Progenitor cell of endocrine pancreas (in vitro differentiated cells): Measurements from ENCODE around the gene SUCO. TPM values are rescaled to one million over a fixed set of nuclear protein-coding genes. Genes with fewer than 3 reads are reported as not detected.

Source experiments
- DNase-seq: peaks from one replicate; pipeline ENCODE4 v3.0.0; 2021; ENCODE audit warnings: low spot score; ENCODE audit not compliant: unreplicated experiment
- H3K27ac Mint-ChIP-seq: 2 replicates; pipeline ENCODE4 v1.8.0; 2021; ENCODE audit warnings: mild to moderate bottlenecking, moderate library complexity, mixed read lengths
- H3K27me3 Mint-ChIP-seq: 2 replicates; pipeline ENCODE4 v1.8.0; 2021; ENCODE audit warnings: mixed read lengths
- H3K36me3 Mint-ChIP-seq: 2 replicates; pipeline ENCODE4 v1.8.0; 2022; ENCODE audit warnings: mixed read lengths; ENCODE audit not compliant: insufficient read depth
- H3K4me1 Mint-ChIP-seq: 2 replicates; pipeline ENCODE4 v1.8.0; 2021; ENCODE audit warnings: low read depth, mixed read lengths
- H3K4me3 Mint-ChIP-seq: 2 replicates; pipeline ENCODE4 v1.8.0; 2021; ENCODE audit warnings: low read depth, mild to moderate bottlenecking, moderate library complexity, mixed read lengths
- H3K9me3 Mint-ChIP-seq: 2 replicates; pipeline ENCODE4 v1.8.0; 2021; ENCODE audit warnings: low read depth, mixed read lengths
- CTCF ChIP-seq: fragments of 200-600 bp; sonication (generic); IDR thresholded peaks from one replicate; pipeline ENCODE4 v1.5.0; 2021; ENCODE audit warnings: antibody characterized with exemption, mild to moderate bottlenecking; ENCODE audit not compliant: unreplicated experiment
- total RNA-seq: library from RNA; stranded (reverse); gene quantifications from 2 replicates; pipeline ENCODE4 v1.2.1, GENCODE V29; 2021

Gene SUCO
- total RNA-seq, 1 donor from 2014 or later = 58.0 TPM

- Mint-ChIP-seq H3K4me3 (no peak overlapping the region), H3K27me3 (no peaks in the 10 kb centered on the region), H3K27ac (peak overlapping the region; percentile 38), H3K9me3 (no peaks in the 10 kb centered on the region), H3K4me1 (peaks cover 31% of the 10 kb centered on the region), H3K36me3 (no peaks in the 10 kb centered on the region)
- no peak for DNase-seq
- TF ChIP-seq CTCF = no peak
Measured at GRCh38 chr1:172496678-172497077, 36.3 kb upstream of the SUCO start.

- no peak for DNase-seq
- H3K4me3 Mint-ChIP-seq = peak overlapping the region; percentile 7
- H3K9me3 Mint-ChIP-seq = no peaks in the 10 kb centered on the region
- H3K27me3 Mint-ChIP-seq = no peaks in the 10 kb centered on the region
- no peaks in the 10 kb centered on the region for H3K36me3 Mint-ChIP-seq
- TF ChIP-seq CTCF = no peak
- peak overlapping the region; percentile 53 for H3K27ac Mint-ChIP-seq
- peaks cover 31% of the 10 kb centered on the region for H3K4me1 Mint-ChIP-seq
Measured at GRCh38 chr1:172497230-172497629, 35.7 kb upstream of the SUCO start.

- peak overlapping the region; percentile 34 for H3K27ac Mint-ChIP-seq
- H3K9me3 Mint-ChIP-seq = no peaks in the 10 kb centered on the region
- H3K4me1 Mint-ChIP-seq = peaks cover 30% of the 10 kb centered on the region
Measured at GRCh38 chr1:172498857-172499256, 34.1 kb upstream of the SUCO start.

GRCh38 chr1:172499636-172500141, 33.3 kb upstream of the SUCO start:
- peaks cover 26% of the 10 kb centered on the region for H3K4me1 Mint-ChIP-seq
- no peak overlapping the region for H3K4me3 Mint-ChIP-seq
- no peak for DNase-seq
- no peak for TF ChIP-seq CTCF
- peaks cover 6% of the 10 kb centered on the region for H3K27me3 Mint-ChIP-seq
- no peaks in the 10 kb centered on the region for H3K36me3 Mint-ChIP-seq
- H3K27ac Mint-ChIP-seq = no peak overlapping the region
- no peaks in the 10 kb centered on the region for H3K9me3 Mint-ChIP-seq

More at GRCh38 chr1:172498857-172499256, 34.1 kb upstream of the SUCO start:
- H3K27me3 Mint-ChIP-seq = peaks cover 6% of the 10 kb centered on the region
- H3K4me3 Mint-ChIP-seq = no peak overlapping the region
- DNase-seq = no peak
- no peak for TF ChIP-seq CTCF
- H3K36me3 Mint-ChIP-seq = no peaks in the 10 kb centered on the region

GRCh38 chr1:172500207-172500606, 32.7 kb upstream of the SUCO start:
- Mint-ChIP-seq H3K4me3 (no peak overlapping the region), H3K27me3 (peaks cover 6% of the 10 kb centered on the region), H3K4me1 (peaks cover 25% of the 10 kb centered on the region), H3K27ac (peak overlapping the region; percentile 1), H3K36me3 (no peaks in the 10 kb centered on the region), H3K9me3 (no peaks in the 10 kb centered on the region)
- no peak for DNase-seq
- TF ChIP-seq CTCF = no peak
